K562 (cell line): ENCODE results near the gene CLCNKB. TPM values are rescaled to one million over a fixed set of nuclear protein-coding genes. Genes with fewer than 3 reads are reported as not detected.

Experiments used
- ATAC-seq: fragments of 200-7000 bp; cut with Tn5 transposase; 3 replicates; pipeline ENCODE4 v1.9.1; 2020; ENCODE audit warnings: moderate library complexity
- BruUV-seq: library from RNA; stranded (reverse); fragments of 400-500 nt; replicated peaks from 2 replicates; lab custom pipeline; 2021; lab: Mats Ljungman, UMichigan
- CTCF ChIA-PET: fragments of 300-600 bp; formaldehyde crosslinking; extraction: SDS; loops from one replicate; lab custom pipeline; 2021; ENCODE audit warnings: low intra/inter-chr PET ratio; lab: Yijun Ruan, JAX
- POLR2A ChIA-PET: fragments of 300-600, 350-650 bp; sonication (Branson Sonifier 250); formaldehyde crosslinking; extraction: SDS; loops from one replicate; lab custom pipeline; 2021; ENCODE audit warnings: antibody characterized with exemption, inconsistent platforms; lab: Yijun Ruan, JAX
- DNase-seq, 4 experiments: peaks; one replicate each; pipeline versions ENCODE4 v3.0.0 to v3.0.0-alpha.2; 2011 to 2018; ENCODE audit warnings: low spot score in 3 of 4, mixed read lengths in 3 of 4; ENCODE audit errors: extremely low read depth in 1 of 4
- FAIRE-seq: peaks from 2 replicates; lab custom pipeline; 2011; peaks lifted over from hg19 to GRCh38; lab: Jason Lieb, UNC
- H2AFZ ChIP-seq: 2 replicates; pipeline ENCODE4 v1.6.0; 2011; ENCODE audit warnings: low read depth, low read length, control low read depth, inconsistent platforms
- H3K27ac ChIP-seq: fragments of 200-600 bp; 3 replicates; pipeline ENCODE4 v1.8.0; 2011; ENCODE audit warnings: low read depth, mild to moderate bottlenecking, control low read depth, inconsistent platforms, low read length, moderate library complexity, mixed read lengths; ENCODE audit errors: extremely low read depth
- H3K27me3 ChIP-seq, 2 experiments: fragments of 300-600 bp in 1 of 2; 2 replicates in 1 of 2; 3 replicates in 1 of 2; pipeline versions ENCODE4 v1.6.0 to v1.8.0; 2011; ENCODE audit warnings: inconsistent platforms in 2 of 2, low read length in 2 of 2, mild to moderate bottlenecking in 1 of 2, mixed read lengths in 1 of 2, moderate library complexity in 1 of 2; ENCODE audit not compliant: control insufficient read depth in 2 of 2, insufficient read depth in 2 of 2
- H3K36me3 ChIP-seq: fragments of 300-600 bp; 3 replicates; pipeline ENCODE4 v1.8.0; 2011; ENCODE audit warnings: mild to moderate bottlenecking, low read length, inconsistent platforms; ENCODE audit not compliant: control insufficient read depth, insufficient read depth
- H3K4me1 ChIP-seq, 2 experiments: fragments of 200-600 bp in 1 of 2; replicated peaks in 1 of 2; 2 replicates in 1 of 2; 3 replicates in 1 of 2; pipeline versions ENCODE4 v1.5.1 to v1.8.0; 2011; ENCODE audit warnings: inconsistent platforms in 2 of 2, low read length in 2 of 2, mild to moderate bottlenecking in 1 of 2, mixed read lengths in 1 of 2, moderate library complexity in 1 of 2; ENCODE audit not compliant: control insufficient read depth in 2 of 2, insufficient read depth in 2 of 2
- H3K4me2 ChIP-seq: 2 replicates; pipeline ENCODE4 v1.6.1; 2011; ENCODE audit warnings: low read length, control low read depth, inconsistent platforms, mixed read lengths; ENCODE audit not compliant: insufficient read depth
- H3K4me3 ChIP-seq: fragments of 200-600 bp; sonication (generic), shearing (Covaris generic); 2 replicates; pipeline ENCODE4 v1.5.1; 2016; ENCODE audit warnings: control low read depth, inconsistent platforms
- H3K79me2 ChIP-seq: fragments of 200-600 bp; 3 replicates; pipeline ENCODE4 v1.8.0; 2011; ENCODE audit warnings: low read length, inconsistent platforms; ENCODE audit not compliant: control insufficient read depth, insufficient read depth
- H3K9ac ChIP-seq, 2 experiments: 2 replicates each; pipeline versions ENCODE4 v1.6.0 to v1.6.1; 2011; ENCODE audit warnings: low read depth in 2 of 2, low read length in 2 of 2, control low read depth in 1 of 2, inconsistent platforms in 1 of 2, mild to moderate bottlenecking in 1 of 2, mixed read lengths in 1 of 2; ENCODE audit not compliant: insufficient read depth in 1 of 2
- H3K9me1 ChIP-seq: one replicate; pipeline ENCODE4 v1.6.0; 2011; ENCODE audit warnings: inconsistent platforms, mild to moderate bottlenecking, low read length, moderate library complexity; ENCODE audit not compliant: control insufficient read depth, insufficient read depth
- H3K9me3 ChIP-seq: replicated peaks from 2 replicates; pipeline ENCODE4 v1.5.1; 2011; ENCODE audit warnings: low read depth, low read length, inconsistent platforms; ENCODE audit not compliant: control insufficient read depth, insufficient read depth
- H4K20me1 ChIP-seq: replicated peaks from 2 replicates; pipeline ENCODE4 v1.6.1; 2011; ENCODE audit warnings: low read length, inconsistent platforms, mixed read lengths; ENCODE audit not compliant: control insufficient read depth, insufficient read depth
- ARNT ChIP-seq, 2 experiments: fragments of 450-650 bp; IDR thresholded peaks; 2 replicates each; pipeline ENCODE4 v1.6.1; 2016; ENCODE audit warnings: mild to moderate bottlenecking in 1 of 2
- BRD9 ChIP-seq: fragments of 450-650 bp; IDR thresholded peaks from 2 replicates; pipeline ENCODE4 v1.6.1; 2018; ENCODE audit warnings: low read depth; ENCODE audit not compliant: partially characterized antibody
- FOS ChIP-seq: IDR thresholded peaks from 3 replicates; pipeline ENCODE4 v1.6.1; 2011; ENCODE audit not compliant: insufficient read length; ENCODE audit errors: extremely low read depth
- NUFIP1 ChIP-seq: fragments of 450-650 bp; IDR thresholded peaks from 2 replicates; pipeline ENCODE4 v1.6.1; 2018; ENCODE audit not compliant: partially characterized antibody
- PHF8 ChIP-seq: fragments of 200-600 bp; sonication (generic); IDR thresholded peaks from 2 replicates; pipeline ENCODE4 v1.6.1; 2012; ENCODE audit warnings: mixed run types, mild to moderate bottlenecking, inconsistent platforms, low read length, moderate library complexity, borderline replicate concordance
- POU5F1 ChIP-seq: fragments of 150-350 bp; IDR thresholded peaks from 2 replicates; pipeline ENCODE4 v1.6.1; 2014; ENCODE audit warnings: borderline replicate concordance, low read length, low read depth, mild to moderate bottlenecking; ENCODE audit not compliant: partially characterized antibody
- PTTG1 ChIP-seq: fragments of 450-650 bp; IDR thresholded peaks from 2 replicates; pipeline ENCODE4 v1.6.1; 2016; ENCODE audit warnings: low read depth, mild to moderate bottlenecking, missing genetic modification characterization, missing compliant biosample characterization
- SMAD3 ChIP-seq: fragments of 450-650 bp; formaldehyde crosslinking; conservative IDR thresholded peaks from 2 replicates; pipeline ENCODE4 v1.4.0; 2020; ENCODE audit warnings: mild to moderate bottlenecking
- SMARCA5 ChIP-seq: fragments of 450-650 bp; IDR thresholded peaks from 2 replicates; pipeline ENCODE4 v1.6.1; 2016
- SMARCC2 ChIP-seq: fragments of 450-650 bp; IDR thresholded peaks from 2 replicates; pipeline ENCODE4 v1.6.1; 2017; ENCODE audit warnings: antibody characterized with exemption, moderate library complexity, mild to moderate bottlenecking, low read depth
- STAT5B ChIP-seq: fragments of 250-450 bp; sonication (Bioruptor Pico); IDR thresholded peaks from 2 replicates; pipeline ENCODE4 v1.8.0; 2021; ENCODE audit warnings: mild to moderate bottlenecking, inconsistent platforms
- ZFX ChIP-seq: sonication (generic); formaldehyde crosslinking; IDR thresholded peaks from 2 replicates; pipeline ENCODE4 v1.8.0; 2022; ENCODE audit warnings: mild to moderate bottlenecking, missing genetic modification reagents, moderate library complexity
- ZNF174 ChIP-seq: fragments of 250-450 bp; sonication (Bioruptor Pico); IDR thresholded peaks from 2 replicates; pipeline ENCODE4 v1.4.0; 2020; ENCODE audit warnings: mild to moderate bottlenecking
- ZNF224 ChIP-seq: sonication (generic); formaldehyde crosslinking; IDR thresholded peaks from 2 replicates; pipeline ENCODE4 v1.8.0; 2022; ENCODE audit warnings: mild to moderate bottlenecking, missing genetic modification reagents
- WGBS: fragments of 100-300 bp; shearing (Covaris generic); methylation state at CpG from one replicate; pipeline ENCODE4 v1.1.6; 2016; ENCODE audit warnings: low coverage, mixed read lengths; ENCODE audit not compliant: insufficient coverage; ENCODE audit errors: missing lambda C conversion rate; 5-methylcytosine and 5-hydroxymethylcytosine counted together
- in situ Hi-C: fragments of 300-500 bp; cut with MboI; formaldehyde crosslinking; loops from 4 replicates; pipeline ENCODE4 v1.15.0; 2018; ENCODE audit warnings: inconsistent platforms, mixed read lengths
- intact Hi-C: fragments of 100-400 bp; cut with micrococcal nuclease; formaldehyde crosslinking; loops from 2 replicates; pipeline ENCODE4 v1.14.2; 2022
- polyA plus RNA-seq, 8 experiments: library from polyadenylated mRNA; depleted of rRNA in 4 of 8; stranded (reverse) in 5 of 8; unstranded in 3 of 8; fragments of >200 nt; fragmentation: Nextera tagmentation in 2 of 8; fragmentation: Illumina TruSeq in 1 of 8; extraction: Ambion mirVana in 2 of 8; extraction: Trizol in 1 of 8; gene quantifications; 2 replicates each; pipeline versions ENCODE4 v1.2.1 to v1.2.3, GENCODE V29; 2011 to 2014; ENCODE audit warnings: inconsistent platforms in 1 of 8, missing spikeins in 1 of 8
- total RNA-seq, 7 experiments: library from RNA; depleted of rRNA in 6 of 7; stranded (reverse); fragments of >200 nt in 6 of 7; fragmentation: Illumina TruSeq in 2 of 7; extraction: Trizol in 2 of 7; gene quantifications; 2 replicates each; pipeline versions ENCODE4 v1.2.1 to v1.2.3, GENCODE V29; 2011 to 2021; ENCODE audit warnings: low replicate concordance in 1 of 7
- TF ChIP-seq, protein P1 (sequence below): fragments of 450-650 bp; IDR thresholded peaks from 2 replicates; pipeline ENCODE4 v1.6.1; 2016; ENCODE audit warnings: low read depth, mild to moderate bottlenecking, moderate library complexity
- TF ChIP-seq, protein P2 (sequence below): fragments of 450-650 bp; IDR thresholded peaks from 2 replicates; pipeline ENCODE4 v1.6.1; 2016
- TF ChIP-seq, protein P3 (sequence below): fragments of 450-650 bp; formaldehyde crosslinking; IDR thresholded peaks from 2 replicates; pipeline ENCODE4 v1.4.0; 2020; ENCODE audit warnings: mild to moderate bottlenecking
- TF ChIP-seq, protein P4 (sequence below): sonication (generic); formaldehyde crosslinking; IDR thresholded peaks from 2 replicates; pipeline ENCODE4 v1.9.0; 2022; ENCODE audit warnings: mild to moderate bottlenecking, missing genetic modification reagents

Gene CLCNKB
- total and polyA plus RNA-seq, 9 of the 15 experiments (the other 6 are each of a cell fraction or from before 2014, with no cell fraction given): 0.08 to 1.7 (median 0.64) TPM

- TF ChIP-seq, protein P1, sequence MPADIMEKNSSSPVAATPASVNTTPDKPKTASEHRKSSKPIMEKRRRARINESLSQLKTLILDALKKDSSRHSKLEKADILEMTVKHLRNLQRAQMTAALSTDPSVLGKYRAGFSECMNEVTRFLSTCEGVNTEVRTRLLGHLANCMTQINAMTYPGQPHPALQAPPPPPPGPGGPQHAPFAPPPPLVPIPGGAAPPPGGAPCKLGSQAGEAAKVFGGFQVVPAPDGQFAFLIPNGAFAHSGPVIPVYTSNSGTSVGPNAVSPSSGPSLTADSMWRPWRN: no peak
- TF ChIP-seq, protein P2, sequence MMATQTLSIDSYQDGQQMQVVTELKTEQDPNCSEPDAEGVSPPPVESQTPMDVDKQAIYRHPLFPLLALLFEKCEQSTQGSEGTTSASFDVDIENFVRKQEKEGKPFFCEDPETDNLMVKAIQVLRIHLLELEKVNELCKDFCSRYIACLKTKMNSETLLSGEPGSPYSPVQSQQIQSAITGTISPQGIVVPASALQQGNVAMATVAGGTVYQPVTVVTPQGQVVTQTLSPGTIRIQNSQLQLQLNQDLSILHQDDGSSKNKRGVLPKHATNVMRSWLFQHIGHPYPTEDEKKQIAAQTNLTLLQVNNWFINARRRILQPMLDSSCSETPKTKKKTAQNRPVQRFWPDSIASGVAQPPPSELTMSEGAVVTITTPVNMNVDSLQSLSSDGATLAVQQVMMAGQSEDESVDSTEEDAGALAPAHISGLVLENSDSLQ: no peak
- TF ChIP-seq ZFX (CRISPR knock-in tag): no peak
- no peak for TF ChIP-seq POU5F1
- TF ChIP-seq FOS: no peak
- TF ChIP-seq SMARCC2: no peak
- no peak for TF ChIP-seq BRD9
- peak; percentile 35; the same call in 1 of the 2 replicates for TF ChIP-seq SMARCA5
- no peak for TF ChIP-seq NUFIP1
- TF ChIP-seq, all 486 proteins: peak for 6
Observed at GRCh38 chr1:16090076-16090826, 46.7 kb downstream of the CLCNKB start (continued).

DNA sequence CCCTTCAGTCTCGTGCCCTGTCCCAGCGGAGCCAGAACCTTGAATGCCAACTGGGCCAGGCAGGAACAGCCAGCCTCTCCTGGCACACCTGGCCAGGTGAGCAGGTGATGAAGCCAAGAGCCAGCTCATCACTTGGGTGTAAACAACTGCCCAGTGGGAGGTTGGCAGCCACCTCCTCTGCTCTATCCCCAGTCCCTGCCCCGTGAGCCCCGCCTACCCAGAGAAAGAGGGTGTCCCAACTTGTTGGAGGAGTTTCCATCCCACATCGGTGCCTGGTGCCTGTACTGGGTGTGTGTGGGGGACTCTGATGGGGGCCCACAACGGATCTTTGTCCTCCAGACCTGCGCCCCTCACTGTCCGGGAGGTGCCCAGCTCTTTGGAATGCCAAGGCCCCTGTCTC, 47.7 kb downstream of the CLCNKB start:
- BruUV-seq: no TSS peak
- Histone ChIP-seq H3K9me1 (no peaks in the 10 kb centered on the region), H3K79me2 (no peaks in the 10 kb centered on the region), H2AFZ (no peak overlapping the region), H3K4me2 (no peak overlapping the region), H3K4me1 (peaks cover 10 to 38% of the 10 kb centered on the region in 2 experiments; a peak in 4 of 5 replicates), H3K9ac (peak overlapping the region in 1 of 2 experiments; percentile 33; a peak in 2 of 4 replicates), H3K27me3 (peaks cover 4 to 20% of the 10 kb centered on the region in 2 experiments; a peak in 4 of 5 replicates), H3K27ac (no peak overlapping the region), H4K20me1 (no peaks in the 10 kb centered on the region), H3K9me3 (no peaks in the 10 kb centered on the region), H3K4me3 (no peak overlapping the region), H3K36me3 (no peaks in the 10 kb centered on the region)
- in situ Hi-C loops (no loop called here), intact Hi-C loops (no loop called here)
- ATAC-seq: no peak
- no peak for FAIRE-seq
- POLR2A ChIA-PET: interaction anchor here (0.6 kb wide), 1 partner anchor 138 kb away, joined by 3 read pairs; no protein-coding TSS in a partner anchor
- WGBS: 17% methylated on average over 8 of the region's 8 CpGs
- no peak for DNase-seq
- CTCF ChIA-PET: no interaction called here
- TF ChIP-seq STAT5B (CRISPR knock-in tag) (no peak), SMAD3 (CRISPR knock-in tag) (no peak), ZNF174 (CRISPR knock-in tag) (no peak), PTTG1 (no peak), ARNT (IDR thresholded peaks at IDR 0.05) (no peak), ZNF224 (CRISPR knock-in tag) (no peak), PHF8 (no peak)
- TF ChIP-seq, protein P3, sequence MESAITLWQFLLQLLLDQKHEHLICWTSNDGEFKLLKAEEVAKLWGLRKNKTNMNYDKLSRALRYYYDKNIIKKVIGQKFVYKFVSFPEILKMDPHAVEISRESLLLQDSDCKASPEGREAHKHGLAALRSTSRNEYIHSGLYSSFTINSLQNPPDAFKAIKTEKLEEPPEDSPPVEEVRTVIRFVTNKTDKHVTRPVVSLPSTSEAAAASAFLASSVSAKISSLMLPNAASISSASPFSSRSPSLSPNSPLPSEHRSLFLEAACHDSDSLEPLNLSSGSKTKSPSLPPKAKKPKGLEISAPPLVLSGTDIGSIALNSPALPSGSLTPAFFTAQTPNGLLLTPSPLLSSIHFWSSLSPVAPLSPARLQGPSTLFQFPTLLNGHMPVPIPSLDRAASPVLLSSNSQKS (CRISPR knock-in tag): no peak
- TF ChIP-seq, protein P4, sequence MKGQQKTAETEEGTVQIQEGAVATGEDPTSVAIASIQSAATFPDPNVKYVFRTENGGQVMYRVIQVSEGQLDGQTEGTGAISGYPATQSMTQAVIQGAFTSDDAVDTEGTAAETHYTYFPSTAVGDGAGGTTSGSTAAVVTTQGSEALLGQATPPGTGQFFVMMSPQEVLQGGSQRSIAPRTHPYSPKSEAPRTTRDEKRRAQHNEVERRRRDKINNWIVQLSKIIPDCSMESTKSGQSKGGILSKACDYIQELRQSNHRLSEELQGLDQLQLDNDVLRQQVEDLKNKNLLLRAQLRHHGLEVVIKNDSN: no peak
